Measurements from ENCODE around the gene MYL9. TPM values are rescaled to one million over a fixed set of nuclear protein-coding genes. Genes with fewer than 3 reads are reported as not detected.

MYL9 gene
- total RNA-seq, 1 experiment from 2014 or later: 49.3 TPM

DNA sequence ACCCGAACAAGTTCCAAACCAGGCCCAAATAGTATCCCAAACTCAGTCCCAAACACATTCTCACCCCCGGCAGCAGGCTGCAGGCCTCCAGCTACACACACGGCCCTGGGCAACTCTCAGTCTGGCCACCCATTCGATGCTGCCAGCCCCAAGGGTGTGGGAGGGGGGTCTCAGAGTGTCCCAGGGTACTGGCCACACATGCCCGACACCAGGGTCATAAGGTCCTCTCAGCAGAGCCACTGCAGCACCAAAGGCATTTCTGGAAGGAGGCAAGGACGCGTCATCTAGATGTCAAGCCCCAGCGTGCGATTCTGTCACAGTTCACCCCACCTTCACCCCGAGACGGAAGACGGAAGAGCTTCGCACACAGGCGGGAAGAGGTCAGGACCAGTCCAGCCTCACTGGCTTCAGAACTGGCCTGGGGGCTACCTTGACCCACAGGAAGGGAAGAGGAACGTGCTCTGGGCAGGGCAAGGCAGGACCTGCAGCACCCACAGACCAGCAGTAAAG, 9.5 kb downstream of the MYL9 start:
- Histone ChIP-seq H3K9me2 (ENCODE audit: insufficient read depth) (no peaks in the 10 kb centered on the region), H3K27me3 (ENCODE audit: insufficient read depth, low read length) (no peaks in the 10 kb centered on the region; the same call in 1 of the 2 replicates), H3K9ac (ENCODE audit: low read length) (no peak overlapping the region), H3K4me2 (ENCODE audit: low read length) (no peak overlapping the region), H4K20me1 (ENCODE audit: insufficient read depth) (no peaks in the 10 kb centered on the region), H3K27ac (ENCODE audit: low read depth, low read length) (no peak overlapping the region), H2AFZ (ENCODE audit: low read depth, low read length, poor library complexity, severe bottlenecking) (no peak overlapping the region), H3K4me3 (replicated peaks in 1 of 2; ENCODE audit: low read depth in 1 of 2, low read length in 2 of 2) (no peak overlapping the region), H3K4me1 (ENCODE audit: control insufficient read depth in 1 of 2, insufficient read depth in 2 of 2, low read length in 2 of 2) (no peaks in the 10 kb centered on the region), H3K36me3 (ENCODE audit: control insufficient read depth in 1 of 2, insufficient read depth in 2 of 2, low read length in 2 of 2) (peaks cover 0 to 5% of the 10 kb centered on the region in 2 experiments; a peak in 1 of 4 replicates), H3K79me2 (ENCODE audit: insufficient read depth, low read length) (no peaks in the 10 kb centered on the region), H3K9me3 (ENCODE audit: control insufficient read depth in 1 of 2, insufficient read depth in 1 of 2, low read depth in 1 of 2, low read length in 2 of 2) (no peaks in the 10 kb centered on the region)
- DNase-seq (ENCODE audit: low read depth, low spot score) (no peak), ATAC-seq (0 out of 2 replicates have a peak, but pooled peaks have one; percentile 23)
- TF ChIP-seq CEBPB (IDR thresholded peaks at IDR 0.05; ENCODE audit: low read depth) (no peak), SP1 (IDR thresholded peaks at IDR 0.05; ENCODE audit: low read depth) (no peak), POLR2AphosphoS5 (IDR thresholded peaks at IDR 0.05; ENCODE audit: low read depth, low read length) (no peak), EZH2 (IDR thresholded peaks at IDR 0.05) (no peak), POLR2A (IDR thresholded peaks at IDR 0.05; ENCODE audit: borderline replicate concordance, extremely low read depth, insufficient read depth, insufficient read length) (no peak), REST (IDR thresholded peaks at IDR 0.05; ENCODE audit: low read depth) (no peak), TCF7L2 (IDR thresholded peaks at IDR 0.05; ENCODE audit: borderline replicate concordance, extremely low read depth, insufficient read depth, insufficient read length) (no peak), ZFX (IDR thresholded peaks at IDR 0.05) (no peak), EGR1 (IDR thresholded peaks at IDR 0.05; ENCODE audit: low read depth) (no peak), RAD21 (IDR thresholded peaks at IDR 0.05; ENCODE audit: low read depth) (no peak)
- TF ChIP-seq, protein P1, sequence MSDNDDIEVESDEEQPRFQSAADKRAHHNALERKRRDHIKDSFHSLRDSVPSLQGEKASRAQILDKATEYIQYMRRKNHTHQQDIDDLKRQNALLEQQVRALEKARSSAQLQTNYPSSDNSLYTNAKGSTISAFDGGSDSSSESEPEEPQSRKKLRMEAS (IDR thresholded peaks at IDR 0.05): no peak
- TF ChIP-seq, protein P2, sequence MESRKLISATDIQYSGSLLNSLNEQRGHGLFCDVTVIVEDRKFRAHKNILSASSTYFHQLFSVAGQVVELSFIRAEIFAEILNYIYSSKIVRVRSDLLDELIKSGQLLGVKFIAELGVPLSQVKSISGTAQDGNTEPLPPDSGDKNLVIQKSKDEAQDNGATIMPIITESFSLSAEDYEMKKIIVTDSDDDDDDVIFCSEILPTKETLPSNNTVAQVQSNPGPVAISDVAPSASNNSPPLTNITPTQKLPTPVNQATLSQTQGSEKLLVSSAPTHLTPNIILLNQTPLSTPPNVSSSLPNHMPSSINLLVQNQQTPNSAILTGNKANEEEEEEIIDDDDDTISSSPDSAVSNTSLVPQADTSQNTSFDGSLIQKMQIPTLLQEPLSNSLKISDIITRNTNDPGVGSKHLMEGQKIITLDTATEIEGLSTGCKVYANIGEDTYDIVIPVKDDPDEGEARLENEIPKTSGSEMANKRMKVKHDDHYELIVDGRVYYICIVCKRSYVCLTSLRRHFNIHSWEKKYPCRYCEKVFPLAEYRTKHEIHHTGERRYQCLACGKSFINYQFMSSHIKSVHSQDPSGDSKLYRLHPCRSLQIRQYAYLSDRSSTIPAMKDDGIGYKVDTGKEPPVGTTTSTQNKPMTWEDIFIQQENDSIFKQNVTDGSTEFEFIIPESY (IDR thresholded peaks at IDR 0.05; ENCODE audit: extremely low read depth, insufficient replicate concordance, low read length): no peak
- intact Hi-C loops (cut with micrococcal nuclease): no loop called here
- ChIA-PET CTCF (no interaction called here), POLR2A (no interaction called here), RAD21 (ENCODE audit: low non-redundant PET in 1 of 2, low total read pairs in 2 of 2, uncharacterized antibody in 2 of 2, unreplicated experiment in 2 of 2) (no interaction called here)
- no TSS peak for BruUV-seq (replicated peaks)

Data from HCT116 (cell line).